Measurements from ENCODE around the gene HPN. TPM values are rescaled to one million over a fixed set of nuclear protein-coding genes. Genes with fewer than 3 reads are reported as not detected.
A peak's percentile ranks its signal among the peaks of the same experiment; 100 is the strongest.

HPN gene
- polyA plus RNA-seq, 2 donors = 0.04 to 0.16 TPM

GRCh38 chr19:35032356-35032865, 9.1 kb upstream of the HPN start:
- 91 to 93% methylated on average over 17 of the region's 17 CpGs for WGBS, 2 donors
- Histone ChIP-seq H3K4me1 (ENCODE audit: control insufficient read depth in 2 of 2, insufficient read depth in 2 of 2, low read length in 1 of 2) (peaks cover 5% of the 10 kb centered on the region in 2 donors), H3K27me3 (ENCODE audit: control insufficient read depth in 1 of 2, insufficient read depth in 2 of 2, low read length in 2 of 2) (no peaks in the 10 kb centered on the region), H3K27ac (ENCODE audit: low read depth in 2 of 2, low read length in 1 of 2) (no peak overlapping the region), H3K4me3 (ENCODE audit: low read depth in 1 of 2, low read length in 2 of 2) (no peak overlapping the region), H3K9me3 (ENCODE audit: control insufficient read depth in 2 of 2, insufficient read depth in 1 of 2, low read depth in 1 of 2, low read length in 1 of 2) (no peaks in the 10 kb centered on the region), H3K36me3 (ENCODE audit: control insufficient read depth in 2 of 2, insufficient read depth in 2 of 2, low read length in 1 of 2) (peaks cover 0 to 3% of the 10 kb centered on the region in 2 donors)

GRCh38 chr19:35033067-35034004, 8.2 kb upstream of the HPN start:
- 83 to 86% methylated on average over 28 to 30 of the region's 30 CpGs for WGBS, 2 donors
- H3K27ac ChIP-seq (ENCODE audit: low read depth in 2 of 2, low read length in 1 of 2) = no peak overlapping the region
- H3K4me3 ChIP-seq (ENCODE audit: low read depth in 1 of 2, low read length in 2 of 2) = no peak overlapping the region
- H3K4me1 ChIP-seq (ENCODE audit: control insufficient read depth in 2 of 2, insufficient read depth in 2 of 2, low read length in 1 of 2) = peaks cover 5% of the 10 kb centered on the region in 2 donors
- H3K27me3 ChIP-seq (ENCODE audit: control insufficient read depth in 1 of 2, insufficient read depth in 2 of 2, low read length in 2 of 2) = no peaks in the 10 kb centered on the region
- H3K36me3 ChIP-seq (ENCODE audit: control insufficient read depth in 2 of 2, insufficient read depth in 2 of 2, low read length in 1 of 2) = peaks cover 0 to 3% of the 10 kb centered on the region in 2 donors
- no peaks in the 10 kb centered on the region for H3K9me3 ChIP-seq (ENCODE audit: control insufficient read depth in 2 of 2, insufficient read depth in 1 of 2, low read depth in 1 of 2, low read length in 1 of 2)

DNA sequence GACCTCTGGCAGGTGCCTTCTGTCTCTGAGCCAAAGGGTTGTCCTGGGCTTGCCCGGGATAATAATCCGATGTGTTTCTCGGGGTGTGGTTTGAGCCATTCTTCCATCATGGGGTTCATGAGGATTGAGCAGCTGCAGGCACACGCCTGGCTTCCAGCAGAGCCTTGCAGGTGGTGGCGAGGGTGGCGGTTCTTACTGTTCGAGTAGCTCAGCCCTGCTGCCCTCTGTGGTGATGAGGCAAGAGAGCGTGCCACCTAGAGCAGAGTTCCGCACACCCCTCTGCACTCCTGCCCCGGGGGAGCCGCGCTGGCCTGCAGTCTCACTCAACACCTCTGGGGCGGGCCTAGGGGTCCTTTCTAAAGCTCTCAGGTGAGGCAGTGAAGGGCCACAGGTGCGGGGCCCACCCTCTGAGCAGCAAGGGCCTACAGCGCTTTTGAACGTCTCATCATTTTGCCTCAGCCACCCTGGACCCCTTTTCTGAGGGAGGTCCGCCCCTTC, 7.5 kb upstream of the HPN start:
- Histone ChIP-seq H3K36me3 (ENCODE audit: control insufficient read depth in 2 of 2, insufficient read depth in 2 of 2, low read length in 1 of 2) (peaks cover 0 to 3% of the 10 kb centered on the region in 2 donors), H3K4me1 (ENCODE audit: control insufficient read depth in 2 of 2, insufficient read depth in 2 of 2, low read length in 1 of 2) (peaks cover 5 to 7% of the 10 kb centered on the region in 2 donors), H3K27ac (ENCODE audit: low read depth in 2 of 2, low read length in 1 of 2) (no peak overlapping the region), H3K4me3 (ENCODE audit: low read depth in 1 of 2, low read length in 2 of 2) (no peak overlapping the region), H3K9me3 (ENCODE audit: control insufficient read depth in 2 of 2, insufficient read depth in 1 of 2, low read depth in 1 of 2, low read length in 1 of 2) (no peaks in the 10 kb centered on the region), H3K27me3 (ENCODE audit: control insufficient read depth in 1 of 2, insufficient read depth in 2 of 2, low read length in 2 of 2) (no peaks in the 10 kb centered on the region)
- 70 to 79% methylated on average over 17 of the region's 17 CpGs for WGBS, 2 donors

- H3K36me3 ChIP-seq (ENCODE audit: control insufficient read depth in 2 of 2, insufficient read depth in 2 of 2, low read length in 1 of 2) = peaks cover 0 to 3% of the 10 kb centered on the region in 2 donors
- 84 to 89% methylated on average over 17 of the region's 17 CpGs for WGBS, 2 donors
- H3K4me1 ChIP-seq (ENCODE audit: control insufficient read depth in 2 of 2, insufficient read depth in 2 of 2, low read length in 1 of 2) = peaks cover 5% of the 10 kb centered on the region in 2 donors
- no peaks in the 10 kb centered on the region for H3K9me3 ChIP-seq (ENCODE audit: control insufficient read depth in 2 of 2, insufficient read depth in 1 of 2, low read depth in 1 of 2, low read length in 1 of 2)
- H3K4me3 ChIP-seq (ENCODE audit: low read depth in 1 of 2, low read length in 2 of 2) = no peak overlapping the region
- no peaks in the 10 kb centered on the region for H3K27me3 ChIP-seq (ENCODE audit: control insufficient read depth in 1 of 2, insufficient read depth in 2 of 2, low read length in 2 of 2)
- H3K27ac ChIP-seq (ENCODE audit: low read depth in 2 of 2, low read length in 1 of 2) = no peak overlapping the region
Observed at GRCh38 chr19:35034588-35035382, 6.7 kb upstream of the HPN start.

GRCh38 chr19:35037716-35038622, 3.6 kb upstream of the HPN start:
- WGBS, 2 donors = 69 to 71% methylated on average over 13 of the region's 13 CpGs
- no peak overlapping the region for H3K4me3 ChIP-seq (ENCODE audit: low read depth in 1 of 2, low read length in 2 of 2)
- H3K27ac ChIP-seq (ENCODE audit: low read depth in 2 of 2, low read length in 1 of 2) = peak overlapping the region in 1 of 2 donors; percentile 3
- no peaks in the 10 kb centered on the region for H3K27me3 ChIP-seq (ENCODE audit: control insufficient read depth in 1 of 2, insufficient read depth in 2 of 2, low read length in 2 of 2)
- H3K4me1 ChIP-seq (ENCODE audit: control insufficient read depth in 2 of 2, insufficient read depth in 2 of 2, low read length in 1 of 2) = peaks cover 13 to 14% of the 10 kb centered on the region in 2 donors
- H3K36me3 ChIP-seq (ENCODE audit: control insufficient read depth in 2 of 2, insufficient read depth in 2 of 2, low read length in 1 of 2) = peaks cover 0 to 3% of the 10 kb centered on the region in 2 donors
- H3K9me3 ChIP-seq (ENCODE audit: control insufficient read depth in 2 of 2, insufficient read depth in 1 of 2, low read depth in 1 of 2, low read length in 1 of 2) = no peaks in the 10 kb centered on the region

- peaks cover 0 to 3% of the 10 kb centered on the region in 2 donors for H3K36me3 ChIP-seq (ENCODE audit: control insufficient read depth in 2 of 2, insufficient read depth in 2 of 2, low read length in 1 of 2)
- WGBS, 2 donors = 59 to 61% methylated on average over 17 of the region's 17 CpGs
- peak overlapping the region in 1 of 2 donors; percentile 23 for H3K27ac ChIP-seq (ENCODE audit: low read depth in 2 of 2, low read length in 1 of 2)
- H3K4me3 ChIP-seq (ENCODE audit: low read depth in 1 of 2, low read length in 2 of 2) = no peak overlapping the region
- no peaks in the 10 kb centered on the region for H3K27me3 ChIP-seq (ENCODE audit: control insufficient read depth in 1 of 2, insufficient read depth in 2 of 2, low read length in 2 of 2)
- H3K9me3 ChIP-seq (ENCODE audit: control insufficient read depth in 2 of 2, insufficient read depth in 1 of 2, low read depth in 1 of 2, low read length in 1 of 2) = no peaks in the 10 kb centered on the region
- peaks cover 13 to 14% of the 10 kb centered on the region in 2 donors for H3K4me1 ChIP-seq (ENCODE audit: control insufficient read depth in 2 of 2, insufficient read depth in 2 of 2, low read length in 1 of 2)
Observed at GRCh38 chr19:35038623-35039512, 2.7 kb upstream of the HPN start.

DNA sequence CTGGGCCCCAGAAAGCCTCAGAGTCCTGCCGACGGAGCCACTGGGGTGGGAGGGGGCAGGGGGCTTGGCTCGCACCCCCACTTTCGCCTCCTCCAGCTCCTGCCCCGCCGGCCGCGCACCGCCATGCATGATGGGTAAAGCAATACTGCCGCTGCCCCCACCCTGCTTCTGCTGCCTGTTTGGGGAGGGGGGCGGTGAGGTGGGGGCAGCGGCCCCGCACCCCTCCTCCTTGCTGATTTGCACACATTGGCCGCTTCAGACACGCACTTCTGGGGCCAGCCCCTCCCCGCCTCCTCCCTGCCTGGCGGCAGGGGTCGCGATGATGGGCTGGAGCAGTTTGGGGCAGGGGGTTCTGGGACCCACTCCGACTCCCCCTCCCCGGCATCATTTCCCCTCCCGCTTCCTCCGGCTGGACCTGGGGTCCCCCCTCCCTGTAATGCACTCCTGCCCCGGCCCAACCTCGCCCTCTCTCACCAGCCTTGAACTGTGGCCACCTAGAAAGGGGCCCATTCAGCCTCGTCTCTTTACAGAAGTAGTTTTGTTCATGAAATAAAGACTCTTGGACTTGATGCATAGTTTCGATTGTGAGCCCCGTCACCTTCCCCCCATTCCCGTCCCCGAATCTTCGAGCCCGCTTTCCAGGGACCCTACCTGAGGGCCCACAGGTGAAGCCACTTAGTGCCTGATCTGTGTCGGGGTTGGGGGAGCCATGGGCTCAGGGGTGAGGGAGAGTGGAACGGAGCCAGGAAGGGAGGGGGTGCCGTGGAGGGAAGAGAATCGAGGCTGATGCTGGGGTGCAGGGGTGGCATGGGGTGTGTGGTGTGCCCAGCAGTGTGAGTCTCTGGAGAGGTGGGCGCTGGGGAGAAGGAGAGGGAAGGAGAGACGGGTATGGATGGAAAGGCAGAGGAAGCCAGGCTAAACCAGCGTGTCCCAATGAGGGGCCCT, 1.4 kb upstream of the HPN start:
- peaks cover 8 to 14% of the 10 kb centered on the region in 2 donors for H3K4me1 ChIP-seq (ENCODE audit: control insufficient read depth in 2 of 2, insufficient read depth in 2 of 2, low read length in 1 of 2)
- H3K27me3 ChIP-seq (ENCODE audit: control insufficient read depth in 1 of 2, insufficient read depth in 2 of 2, low read length in 2 of 2) = no peaks in the 10 kb centered on the region
- peak overlapping the region in 1 of 2 donors; percentile 51 for H3K27ac ChIP-seq (ENCODE audit: low read depth in 2 of 2, low read length in 1 of 2)
- H3K4me3 ChIP-seq (ENCODE audit: low read depth in 1 of 2, low read length in 2 of 2) = no peak overlapping the region
- H3K9me3 ChIP-seq (ENCODE audit: control insufficient read depth in 2 of 2, insufficient read depth in 1 of 2, low read depth in 1 of 2, low read length in 1 of 2) = no peaks in the 10 kb centered on the region
- 28 to 37% methylated on average over 39 of the region's 39 CpGs for WGBS, 2 donors
- H3K36me3 ChIP-seq (ENCODE audit: control insufficient read depth in 2 of 2, insufficient read depth in 2 of 2, low read length in 1 of 2) = no peaks in the 10 kb centered on the region

Data from esophagus (tissue), 2 donors.